ENCODE measurements around the gene AFTPH.

- TF ChIP-seq, protein P1, sequence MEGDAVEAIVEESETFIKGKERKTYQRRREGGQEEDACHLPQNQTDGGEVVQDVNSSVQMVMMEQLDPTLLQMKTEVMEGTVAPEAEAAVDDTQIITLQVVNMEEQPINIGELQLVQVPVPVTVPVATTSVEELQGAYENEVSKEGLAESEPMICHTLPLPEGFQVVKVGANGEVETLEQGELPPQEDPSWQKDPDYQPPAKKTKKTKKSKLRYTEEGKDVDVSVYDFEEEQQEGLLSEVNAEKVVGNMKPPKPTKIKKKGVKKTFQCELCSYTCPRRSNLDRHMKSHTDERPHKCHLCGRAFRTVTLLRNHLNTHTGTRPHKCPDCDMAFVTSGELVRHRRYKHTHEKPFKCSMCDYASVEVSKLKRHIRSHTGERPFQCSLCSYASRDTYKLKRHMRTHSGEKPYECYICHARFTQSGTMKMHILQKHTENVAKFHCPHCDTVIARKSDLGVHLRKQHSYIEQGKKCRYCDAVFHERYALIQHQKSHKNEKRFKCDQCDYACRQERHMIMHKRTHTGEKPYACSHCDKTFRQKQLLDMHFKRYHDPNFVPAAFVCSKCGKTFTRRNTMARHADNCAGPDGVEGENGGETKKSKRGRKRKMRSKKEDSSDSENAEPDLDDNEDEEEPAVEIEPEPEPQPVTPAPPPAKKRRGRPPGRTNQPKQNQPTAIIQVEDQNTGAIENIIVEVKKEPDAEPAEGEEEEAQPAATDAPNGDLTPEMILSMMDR (IDR thresholded peaks at IDR 0.05): no peak
- TF ChIP-seq EZH2phosphoT487 (IDR thresholded peaks at IDR 0.05) (no peak), EZH2 (IDR thresholded peaks at IDR 0.05) (no peak)
These were observed 30.0 kb downstream of the AFTPH start for GRCh38 chr2:64554117-64554516.
